Measurements from ENCODE around the gene DGKA. TPM values are rescaled to one million over a fixed set of nuclear protein-coding genes. Genes with fewer than 3 reads are reported as not detected.
"Not testable (repeated sequence)": the region's sequence is repeated elsewhere in the genome, so short reads cannot be mapped to it uniquely, and the experiment has no call there.

Gene DGKA
- total RNA-seq, 1 donor = 45.8 TPM

- TF ChIP-seq, protein P1, sequence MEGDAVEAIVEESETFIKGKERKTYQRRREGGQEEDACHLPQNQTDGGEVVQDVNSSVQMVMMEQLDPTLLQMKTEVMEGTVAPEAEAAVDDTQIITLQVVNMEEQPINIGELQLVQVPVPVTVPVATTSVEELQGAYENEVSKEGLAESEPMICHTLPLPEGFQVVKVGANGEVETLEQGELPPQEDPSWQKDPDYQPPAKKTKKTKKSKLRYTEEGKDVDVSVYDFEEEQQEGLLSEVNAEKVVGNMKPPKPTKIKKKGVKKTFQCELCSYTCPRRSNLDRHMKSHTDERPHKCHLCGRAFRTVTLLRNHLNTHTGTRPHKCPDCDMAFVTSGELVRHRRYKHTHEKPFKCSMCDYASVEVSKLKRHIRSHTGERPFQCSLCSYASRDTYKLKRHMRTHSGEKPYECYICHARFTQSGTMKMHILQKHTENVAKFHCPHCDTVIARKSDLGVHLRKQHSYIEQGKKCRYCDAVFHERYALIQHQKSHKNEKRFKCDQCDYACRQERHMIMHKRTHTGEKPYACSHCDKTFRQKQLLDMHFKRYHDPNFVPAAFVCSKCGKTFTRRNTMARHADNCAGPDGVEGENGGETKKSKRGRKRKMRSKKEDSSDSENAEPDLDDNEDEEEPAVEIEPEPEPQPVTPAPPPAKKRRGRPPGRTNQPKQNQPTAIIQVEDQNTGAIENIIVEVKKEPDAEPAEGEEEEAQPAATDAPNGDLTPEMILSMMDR (IDR thresholded peaks at IDR 0.05; ENCODE audit: insufficient read depth, low read depth, low read length) = no peak
- peak; percentile 100 for DNase-seq (ENCODE audit: low read depth)
- H3K4me3 ChIP-seq (ENCODE audit: low read depth, low read length) = peak within 1 kb of the TSS; percentile 97
These were observed 42.8 kb downstream of the DGKA start, which contains the start of gene RAB5B for GRCh38 chr12:55973599-55974307. Gene RAB5B (plus strand): TSS chr12:55974078. CDS start chr12:55986961, 12,883 bp downstream.

GRCh38 chr12:55974308-55974730, 43.4 kb downstream of the DGKA start:
- H3K4me3 ChIP-seq (ENCODE audit: low read depth, low read length) = peak overlapping the region; percentile 97
- DNase-seq (ENCODE audit: low read depth) = peak; percentile 56
- TF ChIP-seq, protein P1 (IDR thresholded peaks at IDR 0.05; ENCODE audit: insufficient read depth, low read depth, low read length) = no peak

GRCh38 chr12:55978393-55978792, 47.4 kb downstream of the DGKA start:
- no peak overlapping the region for H3K4me3 ChIP-seq (ENCODE audit: low read depth, low read length)
- TF ChIP-seq, protein P1 (IDR thresholded peaks at IDR 0.05; ENCODE audit: insufficient read depth, low read depth, low read length) = no peak
- DNase-seq (ENCODE audit: low read depth) = no peak

- DNase-seq (ENCODE audit: low read depth) = no peak
- no peak overlapping the region for H3K4me3 ChIP-seq (ENCODE audit: low read depth, low read length)
- TF ChIP-seq, protein P1 (IDR thresholded peaks at IDR 0.05; ENCODE audit: insufficient read depth, low read depth, low read length) = no peak
These were observed 48.1 kb downstream of the DGKA start for GRCh38 chr12:55979069-55979468.

DNA sequence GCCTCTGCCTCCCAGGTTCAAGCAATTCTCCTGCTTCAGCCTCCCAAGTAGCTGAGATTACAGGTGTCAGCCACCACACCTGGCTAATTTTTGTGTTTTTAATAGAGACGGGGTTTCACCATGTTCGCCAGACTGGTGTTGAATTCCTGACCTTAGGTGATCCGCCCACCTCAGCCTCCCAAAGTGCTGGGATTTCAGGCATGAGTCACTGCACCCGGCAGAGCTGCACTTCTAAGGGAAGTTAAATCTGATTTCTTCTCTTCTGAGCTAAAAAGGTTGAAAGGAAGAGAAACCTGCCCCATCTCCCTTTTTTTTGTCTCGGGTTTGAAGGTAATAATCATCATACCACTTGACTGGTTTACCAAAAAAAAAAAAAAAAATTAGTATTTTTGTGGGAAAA, 50.9 kb downstream of the DGKA start:
- not testable (repeated sequence) for H3K4me3 ChIP-seq (ENCODE audit: low read depth, low read length)

GRCh38 chr12:55982319-55982936, 51.5 kb downstream of the DGKA start:
- H3K4me3 ChIP-seq (ENCODE audit: low read depth, low read length) = no peak overlapping the region
- TF ChIP-seq, protein P1 (IDR thresholded peaks at IDR 0.05; ENCODE audit: insufficient read depth, low read depth, low read length) = no peak
- peak; percentile 34 for DNase-seq (ENCODE audit: low read depth)

More for the DNA sequence above, 50.9 kb downstream of the DGKA start:
- not testable (repeated sequence) for DNase-seq (ENCODE audit: low read depth)

GRCh38 chr12:55983232-55983842, 52.4 kb downstream of the DGKA start:
- H3K4me3 ChIP-seq (ENCODE audit: low read depth, low read length) = no peak overlapping the region
- DNase-seq (ENCODE audit: low read depth) = no peak
- TF ChIP-seq, protein P1 (IDR thresholded peaks at IDR 0.05; ENCODE audit: insufficient read depth, low read depth, low read length) = no peak

Data from fibroblast of villous mesenchyme (primary cell).